A549 (cell line): ENCODE results near the gene PPL.

Experiments
- CEBPB ChIP-seq, 2 experiments: fragments of >200 bp in 1 of 2; sonication (Bioruptor Twin) in 1 of 2; formaldehyde crosslinking in 1 of 2; IDR thresholded peaks; 2 replicates each; pipeline ENCODE4 v1.6.1; 2012 to 2016
- CTCF ChIP-seq: fragments of >200 bp; sonication (Bioruptor Twin); formaldehyde crosslinking; IDR thresholded peaks from 3 replicates; pipeline ENCODE4 v1.5.1; 2016
- EHMT2 ChIP-seq: fragments of 200-600 bp; sonication (generic); IDR thresholded peaks from 2 replicates; pipeline ENCODE4 v1.6.1; 2016; ENCODE audit warnings: antibody characterized with exemption, low read depth, mild to moderate bottlenecking, moderate library complexity
- EP300 ChIP-seq, 2 experiments: fragments of >200 bp; sonication (Bioruptor Twin); formaldehyde crosslinking; IDR thresholded peaks; 2 replicates in 1 of 2; 3 replicates in 1 of 2; pipeline ENCODE4 v1.6.1; 2016 to 2017
- HOXA7 ChIP-seq: fragments of 250-450 bp; sonication (Bioruptor Pico); IDR thresholded peaks from 2 replicates; pipeline ENCODE4 v1.5.0; 2020; ENCODE audit warnings: mild to moderate bottlenecking, moderate library complexity
- JUNB ChIP-seq: fragments of >200 bp; sonication (Bioruptor Twin); formaldehyde crosslinking; IDR thresholded peaks from 2 replicates; pipeline ENCODE4 v1.6.1; 2016
- MAFK ChIP-seq: fragments of 450-650 bp; IDR thresholded peaks from 2 replicates; pipeline ENCODE4 v1.6.1; 2014; ENCODE audit not compliant: partially characterized antibody
- MAX ChIP-seq: IDR thresholded peaks from 2 replicates; pipeline ENCODE4 v1.6.1; 2012
- POLR2A ChIP-seq: IDR thresholded peaks from 2 replicates; pipeline ENCODE4 v1.6.1; 2012; ENCODE audit warnings: mild to moderate bottlenecking, low read length
- RCOR1 ChIP-seq: fragments of 150-350 bp; IDR thresholded peaks from 2 replicates; pipeline ENCODE4 v1.6.1; 2014; ENCODE audit warnings: antibody characterized with exemption, low read length, low read depth
- REST ChIP-seq: fragments of 200-600 bp; sonication (generic); IDR thresholded peaks from 2 replicates; pipeline ENCODE4 v1.6.1; 2016; ENCODE audit warnings: antibody characterized with exemption, mild to moderate bottlenecking, moderate library complexity
- RFX5 ChIP-seq: fragments of 450-650 bp; IDR thresholded peaks from 2 replicates; pipeline ENCODE4 v1.7.1; 2014; ENCODE audit warnings: antibody characterized with exemption, mild to moderate bottlenecking, moderate library complexity
- SMC3 ChIP-seq: fragments of >200 bp; sonication (Bioruptor Twin); formaldehyde crosslinking; IDR thresholded peaks from 3 replicates; pipeline ENCODE4 v1.6.1; 2018; ENCODE audit warnings: inconsistent platforms
- USF2 ChIP-seq: fragments of 450-650 bp; IDR thresholded peaks from 2 replicates; pipeline ENCODE4 v1.6.1; 2014; ENCODE audit warnings: antibody characterized with exemption

GRCh38 chr16:4924593-4925292 is 12.2 kb downstream of the PPL start:
- TF ChIP-seq EP300 (IDR thresholded peaks at IDR 0.05) (no peak), CTCF (no peak), REST (no peak), RCOR1 (no peak), JUNB (no peak), POLR2A (no peak), HOXA7 (CRISPR knock-in tag) (no peak), USF2 (no peak), MAFK (no peak), SMC3 (no peak), CEBPB (IDR thresholded peaks at IDR 0.05) (no peak), EHMT2 (no peak), RFX5 (no peak), MAX (no peak)
